NB4 (cell line): Measurements from ENCODE around the gene TLE5.

Experiments used
- MYC ChIP-seq: IDR thresholded peaks from 2 replicates; pipeline ENCODE4 v1.6.1; 2011; ENCODE audit warnings: low read depth, low read length
- POLR2A ChIP-seq: IDR thresholded peaks from 2 replicates; pipeline ENCODE4 v1.6.1; 2011; ENCODE audit warnings: mild to moderate bottlenecking; ENCODE audit not compliant: insufficient read length; ENCODE audit errors: extremely low read depth
- TF ChIP-seq, protein P1 (sequence below): IDR thresholded peaks from one replicate; pipeline ENCODE4 v1.5.1; 2012; ENCODE audit warnings: low read depth, low read length
- TF ChIP-seq, protein P2 (sequence below): IDR thresholded peaks from 2 replicates; pipeline ENCODE4 v1.6.1; 2011; ENCODE audit warnings: low read depth, low read length

DNA sequence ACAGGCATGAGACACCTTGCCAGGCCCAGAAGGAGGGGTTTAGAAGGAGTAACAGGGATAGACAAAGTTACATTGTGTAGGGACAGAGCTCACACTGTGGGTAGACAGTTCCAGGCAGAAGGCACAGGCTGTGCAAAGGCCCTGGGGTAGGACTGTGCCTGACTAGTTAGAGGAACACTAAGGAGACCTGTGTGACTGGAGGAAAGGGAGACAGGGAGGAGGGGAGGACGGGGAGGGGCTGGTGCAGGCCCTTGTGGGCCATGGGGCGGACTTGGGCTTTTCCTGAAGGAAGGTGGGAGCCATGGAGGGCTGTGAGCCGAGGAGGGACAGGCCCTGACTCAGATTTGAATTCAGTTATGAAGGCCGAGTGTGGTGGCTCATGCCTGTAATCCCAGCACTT lies 17.3 kb upstream of the TLE5 start:
- TF ChIP-seq, protein P1, sequence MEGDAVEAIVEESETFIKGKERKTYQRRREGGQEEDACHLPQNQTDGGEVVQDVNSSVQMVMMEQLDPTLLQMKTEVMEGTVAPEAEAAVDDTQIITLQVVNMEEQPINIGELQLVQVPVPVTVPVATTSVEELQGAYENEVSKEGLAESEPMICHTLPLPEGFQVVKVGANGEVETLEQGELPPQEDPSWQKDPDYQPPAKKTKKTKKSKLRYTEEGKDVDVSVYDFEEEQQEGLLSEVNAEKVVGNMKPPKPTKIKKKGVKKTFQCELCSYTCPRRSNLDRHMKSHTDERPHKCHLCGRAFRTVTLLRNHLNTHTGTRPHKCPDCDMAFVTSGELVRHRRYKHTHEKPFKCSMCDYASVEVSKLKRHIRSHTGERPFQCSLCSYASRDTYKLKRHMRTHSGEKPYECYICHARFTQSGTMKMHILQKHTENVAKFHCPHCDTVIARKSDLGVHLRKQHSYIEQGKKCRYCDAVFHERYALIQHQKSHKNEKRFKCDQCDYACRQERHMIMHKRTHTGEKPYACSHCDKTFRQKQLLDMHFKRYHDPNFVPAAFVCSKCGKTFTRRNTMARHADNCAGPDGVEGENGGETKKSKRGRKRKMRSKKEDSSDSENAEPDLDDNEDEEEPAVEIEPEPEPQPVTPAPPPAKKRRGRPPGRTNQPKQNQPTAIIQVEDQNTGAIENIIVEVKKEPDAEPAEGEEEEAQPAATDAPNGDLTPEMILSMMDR = no peak
- TF ChIP-seq POLR2A (no peak), MYC (no peak)
- TF ChIP-seq, protein P2, sequence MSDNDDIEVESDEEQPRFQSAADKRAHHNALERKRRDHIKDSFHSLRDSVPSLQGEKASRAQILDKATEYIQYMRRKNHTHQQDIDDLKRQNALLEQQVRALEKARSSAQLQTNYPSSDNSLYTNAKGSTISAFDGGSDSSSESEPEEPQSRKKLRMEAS = no peak
